Measurements from ENCODE around the gene ALDH6A1.

The ALDH6A1 gene

DNA sequence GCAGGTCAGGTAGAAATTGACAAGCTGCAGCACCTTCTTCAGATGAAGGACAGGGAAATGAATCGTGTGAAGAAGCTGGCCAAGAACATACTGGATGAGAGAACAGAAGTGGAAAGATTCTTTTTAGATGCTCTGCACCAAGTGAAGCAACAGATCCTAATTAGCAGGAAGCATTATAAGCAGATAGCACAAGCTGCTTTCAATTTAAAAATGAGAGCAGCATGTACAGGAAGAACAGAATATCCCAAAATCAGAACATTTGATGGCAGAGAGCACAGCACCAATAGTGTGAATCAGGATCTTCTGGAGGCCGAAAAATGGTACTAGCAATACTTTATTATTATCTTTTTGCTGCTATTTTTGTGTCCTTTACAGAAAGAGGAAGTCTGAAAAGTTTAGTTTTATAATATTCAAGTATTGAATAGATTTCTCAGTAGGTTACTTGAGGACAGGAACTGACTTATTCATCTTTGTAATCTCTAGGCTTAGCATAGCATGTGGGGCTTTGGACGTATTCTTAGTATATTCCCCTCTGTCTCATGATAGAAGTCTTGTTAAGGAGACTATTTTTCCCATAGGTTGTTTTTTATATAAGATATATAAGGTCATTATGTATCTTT lies 34.3 kb downstream of the ALDH6A1 start:
- DNase-seq (ENCODE audit: low read depth in 2 of 2) = no peak

DNA sequence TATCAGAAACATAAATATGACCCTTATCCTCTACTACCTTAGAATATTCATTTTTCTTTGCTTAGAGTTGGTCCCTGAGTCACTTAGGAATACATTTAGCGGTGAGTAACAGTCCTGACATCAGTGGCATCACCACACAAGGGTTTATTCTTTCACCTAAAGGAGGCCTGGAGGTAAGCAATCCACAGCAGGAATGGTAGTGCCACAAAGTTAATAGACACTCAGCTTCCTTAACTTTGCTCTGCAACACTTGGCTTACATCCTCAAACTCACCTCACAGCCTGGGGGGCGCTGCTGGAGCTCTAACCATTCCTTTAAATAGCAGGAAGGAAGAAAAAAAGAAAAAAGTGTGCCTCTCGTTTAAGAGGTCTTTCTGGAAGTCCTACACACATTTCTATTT lies 36.0 kb downstream of the ALDH6A1 start:
- no peak for DNase-seq (ENCODE audit: low read depth in 2 of 2)

DNA sequence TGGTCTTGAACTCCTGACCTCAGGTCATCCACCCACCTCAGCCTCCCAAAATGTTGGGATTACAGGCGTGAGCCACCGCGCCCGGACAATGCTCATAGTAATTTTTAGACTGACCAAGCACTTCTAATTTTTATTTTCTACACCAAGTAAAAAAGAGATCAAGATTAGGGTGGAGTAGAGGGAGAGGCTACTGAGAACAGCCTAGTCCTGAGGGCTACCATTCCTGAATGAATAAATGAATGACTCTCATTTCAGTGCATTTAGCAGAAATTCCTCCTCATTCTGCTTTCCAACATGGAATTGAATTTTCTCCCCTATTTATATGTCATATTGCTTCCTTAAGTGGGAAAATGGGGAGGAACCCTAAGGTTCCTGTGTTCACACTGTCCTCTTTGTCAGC lies 38.7 kb downstream of the ALDH6A1 start:
- no peak for DNase-seq (ENCODE audit: low read depth in 2 of 2)

DNA sequence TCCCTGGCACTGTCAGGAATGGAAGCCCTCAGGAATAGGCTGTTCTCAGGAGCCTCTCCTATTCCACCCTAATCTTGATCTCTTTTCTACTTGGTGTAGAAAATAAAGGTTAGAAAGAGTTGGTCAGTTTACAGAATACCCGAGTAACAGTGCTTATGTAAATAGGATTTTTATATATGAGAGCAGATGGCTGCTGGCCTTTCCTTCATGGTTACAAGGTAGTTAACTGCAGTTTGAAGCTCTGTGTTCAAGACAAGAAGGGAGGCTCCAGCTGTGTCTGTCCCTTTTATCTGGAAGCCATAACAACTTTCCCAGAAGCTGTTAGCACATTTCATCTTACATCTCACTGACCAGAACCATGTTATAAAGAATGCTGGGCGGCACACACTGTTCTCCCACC lies 42.0 kb downstream of the ALDH6A1 start:
- DNase-seq (ENCODE audit: low read depth in 2 of 2) = no peak

DNA sequence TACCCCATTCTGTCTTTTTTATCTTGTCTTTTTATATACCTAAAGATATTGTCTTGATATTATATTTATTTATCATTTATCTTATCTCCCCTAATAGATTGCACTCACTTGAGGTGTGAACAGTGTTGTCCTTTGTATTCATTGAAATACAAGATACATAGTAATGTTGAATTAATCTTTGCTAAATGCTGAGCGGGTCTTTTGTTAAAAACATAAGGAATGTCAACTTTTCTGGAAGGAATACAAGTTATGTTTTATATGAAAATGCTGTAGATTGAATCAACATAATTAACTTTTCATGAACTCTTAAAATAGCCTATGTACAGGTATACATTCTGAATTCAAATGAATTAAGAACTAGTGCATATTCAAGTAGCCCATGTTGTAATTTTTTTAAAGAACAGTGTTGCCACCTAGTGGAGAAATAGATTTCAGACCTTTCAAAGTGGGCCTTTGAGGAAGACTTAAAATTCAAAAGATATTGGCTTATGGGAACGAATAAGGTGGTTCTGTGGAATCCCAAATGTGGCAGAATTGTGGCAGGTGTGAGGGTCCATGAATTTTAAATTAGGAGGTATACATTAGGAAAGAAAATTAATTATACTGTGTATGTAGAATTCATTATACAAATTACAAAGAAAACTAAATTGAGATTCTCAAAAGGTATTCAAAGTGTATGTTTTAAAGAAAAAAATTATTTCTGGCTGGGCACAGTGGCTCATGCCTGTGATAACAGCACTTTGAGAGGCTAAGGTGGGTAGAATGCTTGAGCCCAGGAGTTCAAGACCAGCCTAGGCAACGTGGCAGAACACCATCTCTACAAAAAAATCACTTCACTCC lies 46.0 kb downstream of the ALDH6A1 start:
- no peak for DNase-seq (ENCODE audit: low read depth in 2 of 2)

DNA sequence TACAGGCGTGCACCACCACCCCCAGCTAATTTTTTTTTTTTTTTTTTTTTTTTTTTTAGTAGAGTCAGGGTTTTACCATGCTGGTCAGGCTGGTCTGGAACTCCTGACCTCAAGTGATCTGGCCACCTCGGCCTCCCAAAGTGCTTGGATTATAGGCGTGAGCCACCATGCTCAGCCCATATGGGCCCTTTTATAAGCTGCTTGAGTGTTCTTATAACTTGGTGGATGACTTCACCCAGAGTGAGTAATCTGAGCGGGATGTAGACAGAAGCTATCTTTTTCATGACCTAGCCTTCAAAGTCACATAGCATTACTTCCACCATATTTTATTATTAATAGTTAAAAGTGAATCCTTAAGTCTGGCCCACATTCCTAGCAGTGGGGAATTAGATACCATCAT lies 48.7 kb downstream of the ALDH6A1 start:
- DNase-seq (ENCODE audit: low read depth in 2 of 2) = no peak

DNA sequence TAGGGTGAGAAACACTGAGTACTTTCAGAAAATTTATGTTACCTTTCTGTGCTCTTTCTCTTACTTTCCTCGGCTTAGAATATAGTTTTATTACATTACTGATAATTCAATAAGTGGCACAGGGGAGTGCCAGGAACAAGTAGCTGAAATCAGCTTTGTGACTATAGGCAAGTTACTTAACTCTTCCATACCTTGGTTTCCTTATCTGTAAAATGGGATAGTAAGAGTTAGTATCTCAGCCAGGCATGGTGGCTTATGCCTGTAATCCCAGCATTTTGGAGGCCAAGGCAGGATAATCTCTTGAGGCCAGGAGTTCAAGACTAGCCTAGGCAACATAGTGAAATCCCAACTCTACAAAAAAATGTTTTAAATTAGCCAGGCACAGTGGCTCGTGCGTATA lies 49.7 kb downstream of the ALDH6A1 start:
- DNase-seq (ENCODE audit: low read depth in 2 of 2) = no peak

DNA sequence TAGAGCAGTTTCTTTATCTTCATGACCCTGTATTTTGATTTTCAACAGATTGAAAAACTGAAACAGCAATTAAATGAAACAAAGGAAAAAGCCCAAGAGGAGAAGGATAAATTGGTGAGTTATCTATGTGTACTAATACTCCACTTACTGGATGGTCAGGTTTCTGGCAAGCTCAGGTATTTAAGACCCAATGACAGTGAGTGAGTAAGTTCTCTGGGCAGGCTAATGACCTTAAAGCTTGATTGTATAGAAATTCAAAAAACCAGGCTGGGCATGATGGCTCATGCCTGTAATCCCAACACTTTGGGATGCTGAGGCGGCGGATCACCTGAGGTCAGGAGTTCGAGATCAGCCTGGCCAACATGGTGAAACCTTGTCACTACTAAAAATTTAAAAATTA lies 55.1 kb downstream of the ALDH6A1 start:
- DNase-seq (ENCODE audit: low read depth in 2 of 2) = no peak

DNA sequence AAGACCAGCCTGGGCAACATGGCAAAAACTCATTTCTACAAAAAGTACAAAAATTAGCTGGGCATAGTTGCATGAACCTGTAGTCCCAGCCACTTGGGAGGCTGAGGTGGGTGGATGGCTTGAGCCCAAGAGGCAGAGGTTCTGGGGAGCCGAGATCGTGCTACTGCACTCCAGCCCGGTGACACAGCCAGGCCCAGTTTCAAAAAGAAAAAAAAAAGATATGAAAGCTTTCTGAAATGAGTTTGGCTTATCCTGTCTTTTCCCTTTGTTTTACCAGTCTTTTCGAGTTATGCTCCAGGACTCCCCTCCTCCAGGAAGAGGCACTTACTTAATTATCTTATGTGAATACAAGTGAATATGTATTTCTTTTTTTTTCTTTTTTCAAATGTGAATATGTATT lies 61.9 kb downstream of the ALDH6A1 start:
- no peak for DNase-seq (ENCODE audit: low read depth in 2 of 2)

DNA sequence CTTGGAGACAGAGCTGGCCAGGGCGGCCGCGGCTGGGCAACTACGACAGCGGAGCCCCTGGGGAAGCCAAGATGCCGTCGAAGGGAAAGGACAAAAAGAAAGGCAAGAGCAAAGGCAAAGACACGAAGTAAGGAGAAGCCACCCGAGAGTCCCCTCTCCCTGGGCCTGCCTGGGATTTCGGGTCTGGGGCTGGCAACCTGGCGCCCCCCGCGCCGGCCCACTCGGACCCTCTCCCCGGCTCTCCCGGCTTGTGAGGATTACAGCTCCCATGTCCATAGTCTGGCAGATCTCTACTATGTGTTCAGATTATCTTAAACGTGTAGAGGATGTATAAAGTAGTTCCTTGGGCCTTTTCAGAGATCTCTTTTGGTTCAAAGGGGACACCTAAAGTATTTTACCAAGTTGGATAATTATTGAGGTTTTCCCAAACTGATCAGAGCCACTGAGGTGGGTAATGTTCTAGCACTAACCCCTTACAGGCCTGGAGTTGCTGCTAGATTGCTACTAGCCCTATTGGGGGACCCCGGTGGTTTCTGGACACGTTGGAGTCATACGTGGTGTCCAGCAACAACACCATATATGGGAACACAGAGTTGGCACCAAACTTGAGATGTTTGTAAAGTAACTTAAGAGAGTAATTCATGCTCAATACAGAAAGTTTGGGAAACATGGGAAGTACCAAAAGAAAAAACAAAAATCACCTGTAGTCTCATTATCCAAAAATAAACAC lies 64.7 kb downstream of the ALDH6A1 start:
- DNase-seq (ENCODE audit: low read depth in 2 of 2) = no peak

DNA sequence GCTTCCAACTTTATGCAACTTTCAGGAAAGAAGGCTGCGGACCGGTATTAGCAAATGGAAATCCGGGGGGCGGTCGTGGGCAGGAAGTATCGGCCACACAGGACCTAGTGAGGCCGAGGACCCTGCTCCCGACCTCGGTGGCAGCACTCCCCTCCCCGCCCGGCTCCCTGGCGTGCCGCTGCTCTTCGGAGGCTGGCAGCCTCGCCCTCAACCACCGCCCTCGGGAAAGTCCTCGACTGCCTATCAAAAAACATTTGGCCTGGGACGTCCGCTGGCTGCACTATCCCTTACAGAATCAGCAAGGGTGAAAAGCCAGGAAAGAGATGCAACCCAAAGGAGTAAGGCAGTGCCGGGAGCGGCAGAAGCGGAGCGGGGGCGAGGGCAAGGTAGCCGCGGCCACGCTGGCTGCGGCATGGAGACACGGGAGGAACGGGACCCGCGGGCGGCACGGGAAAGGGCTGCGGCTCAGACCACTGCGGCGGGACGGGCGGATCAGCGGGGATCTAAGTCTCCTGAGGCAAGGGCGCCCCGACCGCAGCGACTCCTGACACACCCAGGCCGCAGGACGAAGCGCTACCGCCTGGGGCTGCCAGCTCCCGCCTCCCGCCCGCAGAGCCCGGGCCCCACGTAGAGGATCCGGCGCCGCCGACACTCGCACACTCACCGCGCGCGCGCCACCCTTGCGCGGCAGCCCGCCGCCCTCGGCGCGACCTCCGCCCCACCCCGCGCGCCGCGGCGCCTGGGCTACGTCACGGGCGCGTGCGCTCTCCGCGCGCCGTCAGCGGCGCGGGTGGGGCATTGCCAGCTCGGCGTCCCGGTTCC lies 65.5 kb downstream of the ALDH6A1 start, which contains the start of the genes BBOF1 and ENTPD5:
TSS of gene BBOF1 (plus strand) at position 764 of the 822 bp plus-strand sequence. CDS start 130 bp downstream, outside the sequence.
TSS of gene ENTPD5 (minus strand) at position 703 of the 822 bp plus-strand sequence. CDS start 31,186 bp downstream, outside the sequence.
- DNase-seq (ENCODE audit: low read depth in 2 of 2) = peak; percentile 56 to 63

DNA sequence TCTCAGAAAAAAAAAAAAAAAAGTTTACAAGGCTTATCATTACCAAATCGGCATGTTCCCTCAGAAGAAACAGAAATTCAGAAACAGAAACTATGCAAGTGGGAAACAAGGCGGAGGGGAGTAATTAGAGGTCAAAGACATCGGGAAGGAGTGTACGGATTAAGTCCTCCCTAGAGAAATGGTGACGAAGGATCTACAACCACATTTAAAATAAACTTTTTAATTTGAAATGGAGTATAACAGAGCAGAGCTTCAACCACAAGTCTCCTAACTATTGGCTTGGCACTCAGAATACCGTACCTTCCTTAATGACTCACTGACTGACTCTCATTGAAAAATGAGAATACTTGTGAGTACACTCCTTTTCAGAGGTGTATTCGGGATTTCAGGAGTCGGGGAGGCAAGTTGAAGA lies 66.1 kb downstream of the ALDH6A1 start:
- DNase-seq (ENCODE audit: low read depth in 2 of 2) = no peak

DNA sequence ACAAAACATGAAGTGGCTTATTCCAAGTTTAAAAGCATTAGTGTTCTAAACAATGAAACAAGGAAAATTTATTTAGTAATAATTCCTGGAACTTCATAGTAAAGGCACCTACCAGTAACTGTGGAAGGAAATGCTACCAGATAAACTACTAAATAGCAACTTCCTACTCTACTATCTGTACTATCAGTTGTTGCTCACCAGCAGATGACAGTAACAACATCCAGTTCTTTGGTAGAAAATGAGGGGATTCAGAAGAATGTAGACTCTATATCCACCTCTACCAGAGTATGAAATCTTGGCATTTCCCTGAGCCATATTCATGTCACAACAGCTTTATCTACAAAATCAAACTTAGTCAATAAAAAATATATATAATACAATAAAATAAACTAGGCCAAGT lies 68.3 kb downstream of the ALDH6A1 start:
- DNase-seq (ENCODE audit: low read depth in 2 of 2) = no peak

DNA sequence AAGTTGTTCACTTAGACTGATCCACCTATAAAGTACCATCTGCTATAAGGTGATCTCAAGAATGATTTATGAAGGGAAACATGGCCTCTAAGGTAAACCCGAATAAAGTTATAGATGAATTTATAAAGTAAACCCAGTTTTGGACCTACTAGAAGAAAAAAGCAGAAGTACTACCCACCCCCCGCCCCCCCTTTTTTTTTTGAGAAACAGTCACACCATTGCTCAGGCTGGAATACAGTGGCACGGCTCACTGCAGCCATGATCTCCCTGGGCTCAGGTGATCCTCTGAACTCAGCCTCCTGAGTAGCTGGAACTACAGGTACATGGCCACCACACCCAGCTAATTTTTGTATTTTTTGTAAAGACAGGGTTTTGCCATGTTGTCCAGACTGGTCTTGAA lies 69.1 kb downstream of the ALDH6A1 start:
- no peak for DNase-seq (ENCODE audit: low read depth in 2 of 2)

DNA sequence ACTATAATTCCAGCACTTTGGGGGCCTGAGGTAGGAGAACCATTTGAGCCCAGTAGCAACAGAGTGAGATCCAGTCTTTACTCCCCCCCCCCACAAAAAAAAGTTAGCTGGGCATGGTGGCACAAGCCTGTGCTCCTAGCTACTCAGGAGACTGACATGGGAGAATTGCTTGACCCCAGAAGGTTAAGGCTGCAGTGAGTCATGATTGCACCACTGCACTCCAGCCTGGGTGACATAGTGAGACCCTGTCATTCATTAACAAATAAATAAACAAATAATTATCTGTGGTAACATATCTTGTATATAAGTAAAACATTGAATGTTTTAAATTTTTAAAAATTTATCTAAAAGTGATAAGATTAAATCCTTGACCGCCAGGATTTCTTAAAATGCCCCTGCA lies 70.0 kb downstream of the ALDH6A1 start:
- no peak for DNase-seq (ENCODE audit: low read depth in 2 of 2)

DNA sequence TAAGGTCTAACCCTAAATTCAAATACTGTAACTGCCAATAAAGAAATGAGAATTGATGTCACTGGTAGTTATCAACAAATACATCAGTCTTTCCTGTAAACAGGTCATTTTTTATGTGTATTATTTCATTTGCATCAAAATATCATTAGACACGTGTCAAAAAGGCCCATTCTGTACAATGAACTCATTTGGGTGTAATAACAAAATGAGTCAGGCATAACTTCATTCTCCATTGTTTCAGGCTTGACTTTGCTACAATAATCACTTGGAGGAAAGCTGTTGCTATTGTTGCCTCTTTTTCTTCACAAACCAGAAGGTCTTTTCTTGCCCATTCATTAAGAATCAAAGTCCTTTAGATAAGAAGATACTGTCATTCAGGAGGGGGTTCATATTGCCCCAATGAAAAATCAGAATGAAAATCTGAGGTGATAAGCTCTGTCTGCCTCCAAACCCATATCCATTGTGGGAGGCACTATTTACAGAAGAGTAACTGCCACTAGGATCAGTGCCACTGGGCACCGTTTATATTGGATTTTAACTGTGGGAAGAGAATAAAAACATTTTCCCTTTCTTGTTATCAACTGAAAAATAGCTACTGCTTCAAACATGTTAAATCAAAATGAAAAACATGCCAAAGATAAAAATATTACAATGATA lies 75.3 kb downstream of the ALDH6A1 start:
- DNase-seq (ENCODE audit: low read depth in 2 of 2) = no peak
